GM12878 (cell line): ENCODE data around the gene PITPNM3. TPM values are rescaled to one million over a fixed set of nuclear protein-coding genes. Genes with fewer than 3 reads are reported as not detected.

ENCODE experiments used
- ATAC-seq: fragments of 200-7000 bp; cut with Tn5 transposase; 3 replicates; pipeline ENCODE4 v1.9.1; 2020; ENCODE audit warnings: mild to moderate bottlenecking, moderate library complexity
- BruUV-seq: library from RNA; stranded (reverse); fragments of 400-500 nt; replicated peaks from 2 replicates; lab custom pipeline; 2021; lab: Mats Ljungman, UMichigan
- CTCF ChIA-PET: fragments of 300-600 bp; sonication (Branson Sonifier 250); formaldehyde crosslinking; extraction: SDS; loops from one replicate; lab custom pipeline; 2021; ENCODE audit warnings: inconsistent platforms; lab: Yijun Ruan, JAX
- POLR2A ChIA-PET: fragments of 350-600 bp; formaldehyde crosslinking; extraction: SDS; loops from one replicate; lab custom pipeline; 2021; ENCODE audit warnings: inconsistent platforms; lab: Charles Lee
- RAD21 ChIA-PET: fragments of 300-600 bp; sonication (Branson Sonifier 250); formaldehyde crosslinking; loops from one replicate; lab custom pipeline; 2023; ENCODE audit warnings: antibody characterized with exemption; ENCODE audit not compliant: unreplicated experiment; lab: Charles Lee
- SMC1A ChIA-PET: fragments of 300-600 bp; sonication (Branson Sonifier 250); formaldehyde crosslinking; loops from one replicate; lab custom pipeline; 2023; ENCODE audit not compliant: unreplicated experiment, uncharacterized antibody; lab: Charles Lee
- DNase-seq: peaks from one replicate; pipeline ENCODE4 v3.0.0-alpha.2; 2011; ENCODE audit warnings: low read depth, low spot score
- FAIRE-seq: peaks from 3 replicates; lab custom pipeline; 2011; peaks lifted over from hg19 to GRCh38; lab: Jason Lieb, UNC
- H2AFZ ChIP-seq: 2 replicates; pipeline ENCODE4 v1.6.0; 2011; ENCODE audit warnings: low read depth, low read length, control low read depth; ENCODE audit not compliant: control insufficient read depth
- H3K27ac ChIP-seq: 2 replicates; pipeline ENCODE4 v1.5.1; 2011; ENCODE audit warnings: control low read depth; ENCODE audit not compliant: control insufficient read depth, insufficient read depth
- H3K27me3 ChIP-seq, 2 experiments: replicated peaks in 1 of 2; 2 replicates each; pipeline versions ENCODE4 v1.6.0 to v1.6.1; 2011; ENCODE audit warnings: low read length in 1 of 2; ENCODE audit not compliant: control insufficient read depth in 2 of 2, insufficient read depth in 2 of 2
- H3K36me3 ChIP-seq, 2 experiments: 2 replicates each; pipeline ENCODE4 v1.5.1; 2011; ENCODE audit warnings: low read length in 1 of 2; ENCODE audit not compliant: control insufficient read depth in 2 of 2, insufficient read depth in 2 of 2
- H3K4me1 ChIP-seq: 2 replicates; pipeline ENCODE4 v1.6.1; 2011; ENCODE audit warnings: mild to moderate bottlenecking, low read length, moderate library complexity, mixed read lengths; ENCODE audit not compliant: control insufficient read depth, insufficient read depth
- H3K4me2 ChIP-seq: 2 replicates; pipeline ENCODE4 v1.6.0; 2011; ENCODE audit warnings: control low read depth; ENCODE audit not compliant: control insufficient read depth, insufficient read depth
- H3K4me3 ChIP-seq: fragments of 200-600 bp; sonication (generic); 2 replicates; pipeline ENCODE4 v1.5.1; 2016
- H3K79me2 ChIP-seq: 2 replicates; pipeline ENCODE4 v1.6.0; 2011; ENCODE audit warnings: low read length; ENCODE audit not compliant: control insufficient read depth, insufficient read depth
- H3K9ac ChIP-seq: 2 replicates; pipeline ENCODE4 v1.8.0; 2011; ENCODE audit warnings: low read length, control low read depth, mixed read lengths; ENCODE audit not compliant: control insufficient read depth, insufficient read depth
- H3K9me3 ChIP-seq: replicated peaks from 3 replicates; pipeline ENCODE4 v1.5.1; 2011; ENCODE audit warnings: mild to moderate bottlenecking, low read length; ENCODE audit not compliant: control insufficient read depth, insufficient read depth
- H4K20me1 ChIP-seq: 2 replicates; pipeline ENCODE4 v1.6.0; 2011; ENCODE audit not compliant: control insufficient read depth, insufficient read depth
- MTA3 ChIP-seq: IDR thresholded peaks from 2 replicates; pipeline ENCODE4 v1.6.1; 2012; ENCODE audit warnings: low read length, inconsistent platforms, borderline replicate concordance
- MYB ChIP-seq: fragments of 150-350 bp; IDR thresholded peaks from 2 replicates; pipeline ENCODE4 v1.6.1; 2014; ENCODE audit warnings: mild to moderate bottlenecking, low read depth, low read length, borderline replicate concordance
- WGBS: methylation state at CpG from one replicate; pipeline ENCODE4 v1.1.6; 2016; ENCODE audit warnings: low lambda C conversion rate; ENCODE audit not compliant: insufficient replicate concordance, insufficient coverage; ENCODE audit errors: missing lambda C conversion rate; 5-methylcytosine and 5-hydroxymethylcytosine counted together
- in situ Hi-C: fragments of 300-500 bp; cut with MboI; formaldehyde crosslinking; loops from 9 replicates; pipeline ENCODE4 v1.14.3; 2018; ENCODE audit warnings: mixed read lengths
- intact Hi-C: fragments of 100-400 bp; cut with micrococcal nuclease; formaldehyde crosslinking; loops from one replicate; pipeline ENCODE4 v1.14.2; 2022; ENCODE audit not compliant: unreplicated experiment
- polyA plus RNA-seq, 11 experiments: library from polyadenylated mRNA; depleted of rRNA in 4 of 11; unstranded in 6 of 11; stranded (reverse) in 5 of 11; fragments of >200 nt; fragmentation: Nextera tagmentation in 4 of 11; fragmentation: Illumina TruSeq in 1 of 11; extraction: Ambion mirVana in 4 of 11; extraction: Trizol in 1 of 11; gene quantifications; 1 replicate in 1 of 11; 2 replicates in 10 of 11; pipeline versions ENCODE4 v1.2.1 to v1.2.3, GENCODE V29; 2011 to 2016; ENCODE audit warnings: inconsistent platforms in 2 of 11, missing spikeins in 2 of 11, low read depth in 1 of 11
- total RNA-seq, 4 experiments: library from RNA; depleted of rRNA in 3 of 4; stranded (reverse); fragments of >200 nt in 3 of 4; fragmentation: Illumina TruSeq in 1 of 4; extraction: Trizol in 1 of 4; gene quantifications; 2 replicates each; pipeline versions ENCODE4 v1.2.1 to v1.2.3, GENCODE V29; 2013 to 2021
- TF ChIP-seq, protein P1 (sequence below): fragments of 450-650 bp; IDR thresholded peaks from 2 replicates; pipeline ENCODE4 v1.6.1; 2016; ENCODE audit warnings: mild to moderate bottlenecking, moderate library complexity, borderline replicate concordance

The PITPNM3 gene
- total and polyA plus RNA-seq, 10 of the 15 experiments (the other 5 are each of a cell fraction or from before 2014, with no cell fraction given): 0.02 to 0.49 (median 0.19) TPM; not detected in 1

DNA sequence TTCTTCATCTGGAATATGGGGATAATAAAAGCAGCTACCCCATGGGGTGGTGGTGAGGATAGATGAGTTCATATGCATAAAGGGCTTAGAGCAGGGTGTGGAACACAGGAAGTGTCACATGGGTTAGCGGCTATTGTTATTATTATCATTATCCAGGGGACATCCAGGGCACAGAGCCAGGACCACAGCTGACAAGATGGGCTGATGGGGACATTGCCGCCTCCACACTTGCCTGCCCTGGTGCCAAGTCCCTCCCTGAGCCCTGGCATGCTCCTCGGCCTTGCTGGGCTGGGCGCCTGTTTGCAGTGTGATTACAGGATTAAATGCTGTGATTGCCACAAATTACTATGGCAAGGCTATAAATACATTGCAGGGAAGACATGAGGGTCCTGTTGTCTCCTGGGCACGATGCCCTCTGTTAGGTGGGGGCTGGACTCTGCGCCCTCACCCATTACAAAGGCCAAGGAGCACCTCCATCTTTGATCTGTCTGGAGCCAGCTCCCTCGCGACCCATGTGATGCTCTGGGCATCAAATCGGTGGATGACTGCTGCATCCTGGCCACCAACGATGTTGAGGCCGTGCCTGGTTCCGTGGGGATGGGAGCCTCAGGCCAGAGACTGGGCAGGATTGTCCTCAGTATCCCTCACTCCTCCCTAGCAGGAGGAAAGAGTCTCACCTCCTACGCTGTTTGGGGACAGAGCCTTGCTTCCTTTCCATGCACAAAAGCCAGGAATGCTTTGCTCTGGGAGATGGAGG, 68.9 kb downstream of the PITPNM3 start:
- SMC1A ChIA-PET: no interaction called here
- Histone ChIP-seq H3K79me2 (no peaks in the 10 kb centered on the region), H3K27ac (no peak overlapping the region), H3K4me2 (no peak overlapping the region), H3K27me3 (peaks cover 0 to 9% of the 10 kb centered on the region in 2 experiments; a peak in 1 of 4 replicates), H3K4me1 (no peaks in the 10 kb centered on the region), H4K20me1 (no peaks in the 10 kb centered on the region), H3K36me3 (no peaks in the 10 kb centered on the region), H2AFZ (no peak overlapping the region), H3K9me3 (no peaks in the 10 kb centered on the region), H3K9ac (no peak overlapping the region), H3K4me3 (no peak overlapping the region)
- POLR2A ChIA-PET: no interaction called here
- in situ Hi-C loops (no loop called here), intact Hi-C loops (no loop called here)
- RAD21 ChIA-PET: no interaction called here
- no TSS peak for BruUV-seq
- no peak for DNase-seq
- no peak for TF ChIP-seq MTA3
- no peak for FAIRE-seq
- no peak for ATAC-seq
- 41% methylated on average over 13 of the region's 13 CpGs for WGBS
- CTCF ChIA-PET: interaction anchor here (1.2 kb wide), 1 partner anchor 15 kb away, joined by 6 read pairs; no protein-coding TSS in a partner anchor

DNA sequence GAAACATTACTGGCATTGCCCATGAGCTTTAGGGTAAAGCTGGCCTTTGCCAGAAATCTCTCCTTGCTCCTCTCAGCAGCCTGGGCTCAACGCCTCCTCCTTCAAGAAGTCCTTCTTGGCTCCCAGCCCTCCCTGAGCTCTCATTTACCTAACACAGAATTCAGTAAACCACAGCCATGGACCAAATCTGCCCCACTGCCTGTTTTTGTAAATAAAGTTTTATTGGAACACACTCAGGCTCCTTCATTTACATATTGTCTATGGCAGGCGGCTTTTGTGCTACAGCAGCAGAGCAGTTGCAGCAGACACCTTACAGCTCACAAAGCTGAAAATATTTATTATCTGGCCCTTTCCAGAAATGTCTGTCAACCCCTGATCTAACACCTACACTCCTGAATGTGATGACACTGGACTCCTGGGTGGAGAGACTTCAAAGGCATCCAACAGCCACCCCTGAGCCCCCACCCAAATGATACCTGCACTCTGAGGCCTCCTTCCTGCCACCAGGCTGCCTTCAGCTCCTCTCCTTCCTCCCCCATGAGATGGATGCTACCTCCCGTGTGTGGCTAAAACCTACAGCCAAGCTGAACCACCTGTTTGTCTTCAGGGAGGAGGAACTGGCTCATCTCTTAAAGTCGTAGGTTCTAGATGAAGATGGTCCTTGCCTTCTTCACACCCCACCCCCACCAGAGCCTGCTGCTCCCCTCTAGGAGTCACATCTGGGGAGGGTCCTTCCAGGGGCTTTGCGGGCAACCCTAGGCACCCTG, 70.5 kb downstream of the PITPNM3 start:
- Histone ChIP-seq H3K4me1 (no peaks in the 10 kb centered on the region), H3K36me3 (no peaks in the 10 kb centered on the region), H3K27ac (no peak overlapping the region), H3K4me3 (no peak overlapping the region), H2AFZ (no peak overlapping the region), H4K20me1 (no peaks in the 10 kb centered on the region), H3K79me2 (no peaks in the 10 kb centered on the region), H3K27me3 (peaks cover 0 to 10% of the 10 kb centered on the region in 2 experiments; a peak in 2 of 4 replicates), H3K9ac (no peak overlapping the region), H3K4me2 (no peak overlapping the region), H3K9me3 (no peaks in the 10 kb centered on the region)
- in situ Hi-C loops: no loop called here
- CTCF ChIA-PET: no interaction called here
- SMC1A ChIA-PET: no interaction called here
- TF ChIP-seq MYB: no peak
- TF ChIP-seq, protein P1, sequence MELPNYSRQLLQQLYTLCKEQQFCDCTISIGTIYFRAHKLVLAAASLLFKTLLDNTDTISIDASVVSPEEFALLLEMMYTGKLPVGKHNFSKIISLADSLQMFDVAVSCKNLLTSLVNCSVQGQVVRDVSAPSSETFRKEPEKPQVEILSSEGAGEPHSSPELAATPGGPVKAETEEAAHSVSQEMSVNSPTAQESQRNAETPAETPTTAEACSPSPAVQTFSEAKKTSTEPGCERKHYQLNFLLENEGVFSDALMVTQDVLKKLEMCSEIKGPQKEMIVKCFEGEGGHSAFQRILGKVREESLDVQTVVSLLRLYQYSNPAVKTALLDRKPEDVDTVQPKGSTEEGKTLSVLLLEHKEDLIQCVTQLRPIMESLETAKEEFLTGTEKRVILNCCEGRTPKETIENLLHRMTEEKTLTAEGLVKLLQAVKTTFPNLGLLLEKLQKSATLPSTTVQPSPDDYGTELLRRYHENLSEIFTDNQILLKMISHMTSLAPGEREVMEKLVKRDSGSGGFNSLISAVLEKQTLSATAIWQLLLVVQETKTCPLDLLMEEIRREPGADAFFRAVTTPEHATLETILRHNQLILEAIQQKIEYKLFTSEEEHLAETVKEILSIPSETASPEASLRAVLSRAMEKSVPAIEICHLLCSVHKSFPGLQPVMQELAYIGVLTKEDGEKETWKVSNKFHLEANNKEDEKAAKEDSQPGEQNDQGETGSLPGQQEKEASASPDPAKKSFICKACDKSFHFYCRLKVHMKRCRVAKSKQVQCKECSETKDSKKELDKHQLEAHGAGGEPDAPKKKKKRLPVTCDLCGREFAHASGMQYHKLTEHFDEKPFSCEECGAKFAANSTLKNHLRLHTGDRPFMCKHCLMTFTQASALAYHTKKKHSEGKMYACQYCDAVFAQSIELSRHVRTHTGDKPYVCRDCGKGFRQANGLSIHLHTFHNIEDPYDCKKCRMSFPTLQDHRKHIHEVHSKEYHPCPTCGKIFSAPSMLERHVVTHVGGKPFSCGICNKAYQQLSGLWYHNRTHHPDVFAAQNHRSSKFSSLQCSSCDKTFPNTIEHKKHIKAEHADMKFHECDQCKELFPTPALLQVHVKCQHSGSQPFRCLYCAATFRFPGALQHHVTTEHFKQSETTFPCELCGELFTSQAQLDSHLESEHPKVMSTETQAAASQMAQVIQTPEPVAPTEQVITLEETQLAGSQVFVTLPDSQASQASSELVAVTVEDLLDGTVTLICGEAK: peak; percentile 57
- no peak for ATAC-seq
- WGBS: 33% methylated on average over 5 of the region's 5 CpGs
- POLR2A ChIA-PET: interaction anchor here (0.5 kb wide), 1 partner anchor 61 kb away, joined by 3 read pairs; no protein-coding TSS in a partner anchor
- DNase-seq: no peak
- no peak for FAIRE-seq
- RAD21 ChIA-PET: no interaction called here
- intact Hi-C loops: no loop called here
- BruUV-seq: no TSS peak
